Endometrial microvascular endothelial cells (primary cell): ENCODE measurements around the gene TRIM17. TPM values are rescaled to one million over a fixed set of nuclear protein-coding genes. Genes with fewer than 3 reads are reported as not detected.
"Not testable (repeated sequence)": the region's sequence is repeated elsewhere in the genome, so short reads cannot be mapped to it uniquely, and the experiment has no call there.

Experiments used
- in situ Hi-C: cut with HindIII; loops from 2 replicates; pipeline ENCODE4 v1.10.0; 2017; ENCODE audit warnings: low sequenced_read_pairs, low pct_unique_long_range_greater_than_20kb; ENCODE audit errors: inconsistent ontology term
- total RNA-seq: library from RNA; depleted of rRNA; stranded (reverse); fragments of >200 nt; gene quantifications from one replicate; pipeline ENCODE4 v1.2.3, GENCODE V29; 2015; ENCODE audit errors: inconsistent ontology term

TRIM17 gene
- total RNA-seq, 1 donor from 2014 or later, result not detected

- in situ Hi-C loops, result no loop called here
Observed at GRCh38 chr1:228452194-228453021, 35.7 kb upstream of the TRIM17 start.

DNA sequence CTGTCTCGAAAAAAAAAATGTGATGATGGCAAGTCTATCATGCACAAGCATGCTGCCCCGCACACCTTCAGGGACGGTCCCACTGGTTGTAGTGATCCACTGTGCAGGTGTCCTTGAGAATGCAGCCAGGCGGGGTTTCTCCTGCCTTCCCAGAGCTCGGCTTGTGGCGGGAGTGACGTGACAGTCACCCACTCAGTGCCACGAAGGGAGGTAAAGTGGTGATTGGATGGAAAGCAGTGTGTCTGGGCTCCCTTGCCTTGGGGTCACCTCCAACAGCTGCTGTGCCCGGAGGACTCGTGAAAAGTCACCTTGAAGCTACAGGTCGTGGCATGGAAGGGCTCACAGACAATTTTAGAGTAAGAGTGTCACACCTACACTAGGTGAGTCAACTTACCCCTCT is 33.5 kb upstream of the TRIM17 start:
- in situ Hi-C loops, result no loop called here

DNA sequence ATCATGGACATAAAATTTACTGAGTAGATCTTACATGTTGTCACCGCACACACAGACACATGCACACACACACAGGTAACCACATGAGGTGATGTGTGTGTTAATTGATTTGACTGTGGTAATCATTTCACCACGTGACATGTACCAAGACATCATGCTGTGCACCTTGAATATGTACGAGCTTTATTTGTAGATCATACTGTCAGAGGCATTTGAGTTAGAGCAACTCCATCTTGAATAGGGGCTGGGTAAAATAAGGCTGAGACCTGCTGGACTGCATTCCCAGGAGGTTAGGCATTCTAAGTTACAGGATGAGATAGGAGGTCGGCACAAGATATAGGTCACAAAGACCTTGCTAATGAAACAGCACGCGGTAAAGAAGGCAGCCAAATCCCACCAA is 31.7 kb upstream of the TRIM17 start:
- in situ Hi-C loops, result no loop called here

- in situ Hi-C loops, result no loop called here
Observed at GRCh38 chr1:228446852-228447251, 30.2 kb upstream of the TRIM17 start.

DNA sequence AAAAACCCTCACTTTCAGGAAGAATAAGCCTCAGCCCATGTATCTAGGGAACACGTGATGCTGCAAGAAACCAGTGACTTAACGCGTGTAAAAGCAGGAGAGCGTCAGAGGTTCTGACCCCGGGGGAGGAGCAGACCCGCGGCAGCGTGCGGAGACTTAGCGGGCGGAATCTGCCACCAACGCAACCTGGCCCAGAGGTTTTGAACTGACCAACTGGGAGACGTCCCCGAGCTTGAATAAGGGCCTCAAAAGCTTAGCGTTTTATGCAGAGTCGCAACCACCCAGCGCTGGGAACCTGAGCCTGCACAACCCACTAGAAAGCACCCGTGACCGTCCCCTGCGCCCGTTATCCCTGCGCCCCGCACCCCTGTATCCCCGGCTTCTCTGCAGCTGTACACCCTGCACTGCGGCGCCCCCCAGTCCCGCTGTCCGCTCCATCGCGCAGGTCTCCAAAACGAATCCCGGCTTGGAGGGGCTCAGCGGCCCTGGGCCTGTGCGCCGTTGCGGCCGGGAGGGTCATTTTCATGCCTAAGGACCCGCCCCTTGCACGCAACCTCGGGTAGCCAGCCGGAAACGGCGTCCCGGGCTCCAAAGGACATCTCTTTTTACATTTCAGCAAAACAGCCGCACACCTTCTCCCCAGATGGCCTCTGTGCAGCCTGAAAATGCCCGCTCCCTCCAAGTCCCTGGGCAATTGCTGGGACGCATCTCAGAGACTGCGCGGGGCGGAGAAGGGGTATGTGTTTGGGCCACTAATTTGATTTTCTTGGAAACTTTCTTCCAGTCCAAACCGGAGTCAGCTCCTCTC is 29.4 kb upstream of the TRIM17 start:
- in situ Hi-C loops, result no loop called here

- in situ Hi-C loops, result no loop called here
Observed at GRCh38 chr1:228445490-228445842, 28.8 kb upstream of the TRIM17 start.

GRCh38 chr1:228443395-228443794 is 26.7 kb upstream of the TRIM17 start:
- in situ Hi-C loops, result no loop called here

DNA sequence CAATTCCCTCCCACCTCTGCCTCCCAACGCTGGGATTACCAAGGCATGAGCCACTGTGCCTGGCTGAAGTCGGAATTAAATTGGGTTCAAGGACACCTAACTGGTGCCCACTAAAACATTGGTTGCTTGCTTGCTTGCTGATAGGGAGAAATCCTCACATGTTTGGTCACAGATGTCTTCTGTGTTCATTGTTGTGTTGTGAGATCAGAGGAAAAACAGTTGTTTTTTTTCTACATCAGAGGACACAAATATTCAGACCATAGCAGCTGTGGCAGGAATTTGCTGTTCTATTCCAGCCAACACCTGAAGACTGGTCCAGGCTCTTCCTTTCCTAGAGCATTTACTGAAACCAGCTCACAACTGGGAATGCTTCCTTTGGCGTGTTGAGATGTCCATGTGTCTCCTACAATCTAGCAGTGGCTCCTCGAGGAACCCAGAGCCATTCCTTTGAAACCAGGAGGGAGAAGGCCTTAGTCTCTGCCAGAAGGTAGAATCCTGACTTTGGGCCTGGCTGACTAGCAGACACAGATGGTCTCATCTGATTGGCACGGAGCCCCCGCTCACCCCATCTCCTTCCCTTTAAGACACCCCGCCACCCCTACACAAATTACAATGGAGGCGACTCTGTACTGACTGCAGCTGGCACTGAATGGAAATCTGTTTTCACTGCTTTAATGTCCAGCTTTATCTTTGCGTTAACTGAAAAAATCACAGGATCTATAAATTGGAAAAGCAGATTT is 24.3 kb upstream of the TRIM17 start:
- in situ Hi-C loops, result no loop called here

DNA sequence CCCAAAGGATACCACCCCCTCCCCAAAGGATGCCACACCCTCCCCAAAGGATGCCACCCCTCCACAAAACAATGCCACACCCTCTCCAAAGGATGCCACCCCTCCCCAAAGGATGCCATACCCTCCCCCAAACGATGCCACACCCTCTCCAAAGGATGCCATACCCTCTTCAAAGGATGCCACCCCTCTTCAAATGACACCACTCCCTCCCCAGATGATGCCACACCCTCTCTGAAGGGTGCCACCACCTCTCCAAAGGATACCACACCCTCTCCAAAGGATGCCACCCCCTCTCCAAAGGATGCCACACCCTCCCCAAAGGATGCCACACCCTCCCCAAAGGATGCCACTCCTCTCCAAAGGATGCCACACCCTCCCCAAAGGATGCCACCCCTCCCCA is 21.6 kb upstream of the TRIM17 start:
- in situ Hi-C loops, result no loop called here

DNA sequence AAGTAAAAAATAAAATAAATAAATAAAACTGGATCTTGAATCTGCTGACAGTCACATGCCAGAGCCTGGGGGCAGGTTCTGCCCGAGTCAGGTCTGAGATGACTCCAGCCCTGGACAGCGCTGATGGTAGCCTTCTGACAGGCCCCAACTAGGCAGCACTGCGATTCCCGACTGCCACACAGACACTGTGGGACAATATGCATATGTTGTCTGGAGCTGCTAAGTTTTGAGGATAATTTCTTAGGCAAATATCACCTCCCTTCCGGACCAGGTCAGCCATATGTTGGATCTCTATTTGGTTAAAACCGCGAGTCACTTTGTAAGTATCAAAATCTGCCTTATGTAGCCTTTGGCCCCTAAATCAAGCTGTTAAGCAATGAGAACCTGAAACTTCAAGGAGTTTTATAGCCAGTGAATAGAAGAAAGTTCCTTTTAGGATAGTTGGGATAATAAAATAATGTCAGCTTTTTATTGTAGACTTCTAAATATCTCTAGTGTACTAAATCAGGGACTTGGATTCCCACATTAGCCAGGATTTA is 20.8 kb upstream of the TRIM17 start:
- in situ Hi-C loops, result no loop called here

DNA sequence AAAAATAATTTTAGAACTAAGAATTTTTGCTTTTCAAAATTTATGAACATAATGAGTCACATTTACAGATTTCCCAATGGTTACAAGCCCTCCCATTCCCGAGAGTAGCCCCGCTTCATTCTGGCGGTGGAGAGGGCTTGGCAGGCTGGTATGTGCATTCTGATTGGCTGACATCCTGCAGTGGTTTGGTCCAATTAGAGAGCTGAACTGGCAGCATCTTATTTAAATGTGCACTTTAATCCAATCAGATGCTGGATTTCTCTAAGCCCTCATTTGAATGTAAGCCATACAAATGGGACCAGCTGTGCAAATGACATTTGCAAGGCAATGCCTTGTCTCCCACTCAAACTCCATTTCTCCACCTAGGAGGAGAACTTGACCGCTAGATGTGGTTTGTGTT is 18.0 kb upstream of the TRIM17 start:
- in situ Hi-C loops, result no loop called here

DNA sequence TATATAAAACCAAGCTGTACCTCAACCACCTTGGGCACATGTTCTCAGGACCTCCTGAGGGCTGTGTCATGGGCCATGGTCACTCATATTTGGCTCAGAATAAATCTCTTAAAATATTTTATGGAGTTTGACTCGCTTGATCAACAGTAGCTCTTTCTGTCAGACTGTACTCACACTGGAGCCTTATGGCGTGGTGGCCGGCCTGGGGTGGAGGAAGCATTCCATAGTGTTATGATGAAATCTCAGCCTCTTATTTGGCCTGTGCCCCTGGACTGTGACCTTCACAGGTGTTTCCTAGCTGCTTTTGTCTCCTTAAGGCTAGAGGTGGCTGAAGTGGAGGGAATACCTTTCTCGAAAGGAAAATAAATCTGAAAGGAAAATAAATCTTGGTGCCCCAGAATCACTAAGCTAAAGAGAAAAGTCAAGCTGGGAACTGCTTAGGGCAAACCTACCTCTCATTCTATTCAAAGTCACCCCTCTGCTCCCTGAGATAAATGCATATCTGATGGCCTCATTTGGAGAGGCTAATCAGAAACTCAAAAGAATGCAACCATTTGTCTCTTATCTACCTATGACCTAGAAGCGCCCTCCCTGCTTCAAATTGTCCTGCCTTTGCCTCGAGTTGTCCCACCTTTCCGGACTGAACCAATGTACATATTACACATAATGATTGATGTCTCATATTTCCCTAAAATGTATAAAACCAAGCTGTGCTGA is 16.8 kb upstream of the TRIM17 start:
- in situ Hi-C loops, result not testable (repeated sequence)

DNA sequence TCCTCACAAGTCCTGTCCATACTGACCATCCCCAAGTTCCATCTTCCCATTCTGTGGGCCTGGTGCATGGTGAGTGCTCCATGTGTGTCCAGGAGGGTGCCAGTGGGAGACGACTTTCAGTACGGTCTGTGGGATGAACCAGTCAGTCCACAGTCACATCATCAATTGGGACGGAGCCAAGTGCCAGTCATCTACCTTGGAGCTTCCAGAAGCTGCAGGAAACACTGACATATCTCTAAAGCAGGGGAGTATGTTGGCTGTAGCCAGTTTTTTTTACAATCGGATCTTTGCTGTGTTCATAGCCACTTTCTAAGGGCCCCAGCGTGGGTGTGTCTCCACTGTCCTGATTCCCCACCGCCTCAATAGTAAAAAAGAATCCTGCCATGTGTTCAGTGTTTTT is 13.6 kb upstream of the TRIM17 start:
- in situ Hi-C loops, result no loop called here

DNA sequence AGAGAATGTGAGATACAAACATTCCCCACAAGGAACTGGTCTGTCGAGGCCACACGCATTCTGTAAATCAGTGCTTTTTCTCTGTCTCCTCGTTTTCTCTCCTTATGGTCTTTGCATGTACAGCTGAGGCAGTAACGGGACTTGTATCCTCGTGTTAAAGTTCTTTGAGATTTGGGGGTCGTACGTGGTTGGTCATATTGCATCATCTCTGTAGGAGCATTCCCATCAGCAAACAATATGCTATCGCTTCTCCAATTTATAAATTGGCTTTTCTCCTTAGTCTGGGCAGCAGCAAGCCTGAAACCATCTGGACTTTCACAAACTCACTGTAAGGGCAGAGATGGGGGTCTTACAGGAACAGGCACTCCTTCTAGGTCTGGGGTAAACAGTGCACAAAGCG is 13.0 kb upstream of the TRIM17 start:
- in situ Hi-C loops, result no loop called here

DNA sequence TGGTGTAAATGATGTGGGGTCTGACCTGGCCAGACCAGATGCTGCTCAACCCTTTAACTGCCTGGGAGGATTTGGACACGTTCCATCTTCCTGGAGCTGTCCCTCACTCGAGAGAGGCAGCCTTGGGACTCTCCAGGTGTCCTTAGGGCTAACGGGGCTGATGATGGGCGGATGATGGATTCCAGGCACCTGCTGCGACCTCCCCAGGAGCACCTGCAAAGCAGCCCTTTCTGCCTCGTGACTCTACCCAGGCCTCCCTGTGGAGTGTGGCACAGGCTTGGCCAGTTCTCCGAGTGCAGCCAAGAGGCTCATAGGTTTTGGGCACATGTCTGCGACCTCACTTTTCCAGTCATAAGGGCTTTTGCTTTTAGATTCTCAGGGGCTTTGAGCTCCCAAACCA is 12.3 kb upstream of the TRIM17 start:
- in situ Hi-C loops, result no loop called here

GRCh38 chr1:228428412-228428811 is 11.8 kb upstream of the TRIM17 start:
- in situ Hi-C loops, result no loop called here

DNA sequence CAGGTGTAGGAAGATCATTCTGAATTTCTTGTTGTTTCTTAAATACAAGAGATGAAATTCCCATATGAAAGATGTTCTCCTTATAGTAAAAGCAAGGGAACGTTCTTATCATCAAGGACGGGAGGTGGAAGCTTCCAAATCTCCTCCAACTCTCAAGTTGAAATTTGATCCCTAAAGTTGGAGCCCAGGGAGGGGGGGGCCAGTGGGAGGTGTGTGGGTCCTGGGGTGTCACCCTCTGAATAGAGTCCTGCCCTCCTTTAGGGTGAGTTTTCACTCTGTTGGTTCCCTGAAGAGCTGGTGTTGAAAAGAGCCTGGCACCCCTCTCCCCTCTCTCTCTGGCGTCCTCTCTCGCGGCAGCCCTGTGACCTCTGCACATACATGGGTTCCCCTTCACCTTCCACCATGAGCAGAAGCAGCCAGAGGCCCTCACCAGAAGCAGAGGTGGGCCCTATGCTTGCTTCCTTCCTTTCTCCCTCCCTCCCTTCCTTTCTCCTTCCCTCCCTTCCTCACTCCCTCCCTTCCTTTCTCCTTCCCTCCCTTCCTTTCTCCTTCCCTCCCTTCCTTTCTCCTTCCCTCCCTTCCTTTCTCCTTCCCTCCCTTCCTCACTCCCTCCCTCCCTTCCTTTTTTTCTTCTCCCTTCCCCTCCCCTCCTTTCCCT is 10.0 kb upstream of the TRIM17 start:
- in situ Hi-C loops, result no loop called here
